Liver (tissue), 3 donors: ENCODE data around the gene GPR107.

Source experiments
- GABPA ChIP-seq, 2 donors: IDR thresholded peaks in 1 of 2; conservative IDR thresholded peaks in 1 of 2; 2 replicates each; pipeline ENCODE4 v1.6.1; 2016; ENCODE audit warnings: antibody characterized with exemption in 2 of 2, mild to moderate bottlenecking in 1 of 2, moderate library complexity in 1 of 2
- NR2F2 ChIP-seq: IDR thresholded peaks from 2 replicates; pipeline ENCODE4 v1.6.1; 2016; ENCODE audit warnings: antibody characterized with exemption
- TF ChIP-seq, protein P1 (sequence below): fragments of 150-350 bp; IDR thresholded peaks from 2 replicates; pipeline ENCODE4 v1.5.1; 2017; ENCODE audit warnings: improper control_type of control experiment, low read depth, low read length; ENCODE audit not compliant: missing input control
- donor health status: healthy.
- donor health status: healthy.

DNA sequence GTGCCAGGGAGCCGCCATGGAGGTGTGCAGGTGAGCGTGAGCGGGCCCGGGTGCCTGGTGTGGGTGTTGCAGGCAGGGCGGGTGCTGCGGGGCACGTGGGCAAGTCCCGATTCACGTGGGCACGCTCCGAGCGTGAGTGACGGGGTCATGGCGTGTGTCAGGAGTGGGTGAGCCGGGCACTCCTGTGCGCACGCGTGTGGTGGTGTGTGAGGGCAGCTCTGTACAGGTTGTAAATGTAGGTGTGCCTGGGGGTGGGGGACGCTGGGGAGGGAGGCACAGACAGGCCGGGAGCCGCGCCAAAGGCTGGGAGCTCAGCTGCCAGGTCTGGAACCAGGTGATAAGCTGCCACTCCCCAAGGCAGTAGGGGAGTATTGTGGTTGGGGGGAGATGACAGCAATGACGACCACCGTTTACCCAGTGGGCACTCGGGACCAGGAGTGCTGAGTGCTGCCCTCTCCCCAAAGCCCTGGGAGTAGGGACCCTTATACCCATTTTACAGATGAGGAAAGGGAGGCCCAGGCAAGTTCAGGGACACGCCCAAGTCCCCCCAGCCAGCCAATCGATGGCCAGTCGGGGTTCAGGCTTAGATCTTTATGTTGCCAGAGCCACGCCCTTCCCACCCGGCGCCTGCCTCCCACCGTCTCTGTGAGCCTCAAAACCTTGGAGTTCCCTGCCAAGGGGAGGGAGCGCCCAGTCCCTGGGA lies 128.1 kb downstream of the GPR107 start:
- TF ChIP-seq, protein P1, sequence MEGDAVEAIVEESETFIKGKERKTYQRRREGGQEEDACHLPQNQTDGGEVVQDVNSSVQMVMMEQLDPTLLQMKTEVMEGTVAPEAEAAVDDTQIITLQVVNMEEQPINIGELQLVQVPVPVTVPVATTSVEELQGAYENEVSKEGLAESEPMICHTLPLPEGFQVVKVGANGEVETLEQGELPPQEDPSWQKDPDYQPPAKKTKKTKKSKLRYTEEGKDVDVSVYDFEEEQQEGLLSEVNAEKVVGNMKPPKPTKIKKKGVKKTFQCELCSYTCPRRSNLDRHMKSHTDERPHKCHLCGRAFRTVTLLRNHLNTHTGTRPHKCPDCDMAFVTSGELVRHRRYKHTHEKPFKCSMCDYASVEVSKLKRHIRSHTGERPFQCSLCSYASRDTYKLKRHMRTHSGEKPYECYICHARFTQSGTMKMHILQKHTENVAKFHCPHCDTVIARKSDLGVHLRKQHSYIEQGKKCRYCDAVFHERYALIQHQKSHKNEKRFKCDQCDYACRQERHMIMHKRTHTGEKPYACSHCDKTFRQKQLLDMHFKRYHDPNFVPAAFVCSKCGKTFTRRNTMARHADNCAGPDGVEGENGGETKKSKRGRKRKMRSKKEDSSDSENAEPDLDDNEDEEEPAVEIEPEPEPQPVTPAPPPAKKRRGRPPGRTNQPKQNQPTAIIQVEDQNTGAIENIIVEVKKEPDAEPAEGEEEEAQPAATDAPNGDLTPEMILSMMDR, result no peak
- no peak for TF ChIP-seq GABPA (IDR thresholded peaks at IDR 0.05 in 1 of 2, conservative IDR thresholded peaks at IDR 0.05 in 1 of 2)
- TF ChIP-seq NR2F2, result no peak
